ENCODE results near the gene TNNI3. TPM values are rescaled to one million over a fixed set of nuclear protein-coding genes. Genes with fewer than 3 reads are reported as not detected.
A peak's percentile ranks its signal among the peaks of the same experiment; 100 is the strongest.

TNNI3 gene
- polyA plus RNA-seq, 1 of the 3 experiments (the other 2 are of a cell fraction), result 11.4 TPM

DNA sequence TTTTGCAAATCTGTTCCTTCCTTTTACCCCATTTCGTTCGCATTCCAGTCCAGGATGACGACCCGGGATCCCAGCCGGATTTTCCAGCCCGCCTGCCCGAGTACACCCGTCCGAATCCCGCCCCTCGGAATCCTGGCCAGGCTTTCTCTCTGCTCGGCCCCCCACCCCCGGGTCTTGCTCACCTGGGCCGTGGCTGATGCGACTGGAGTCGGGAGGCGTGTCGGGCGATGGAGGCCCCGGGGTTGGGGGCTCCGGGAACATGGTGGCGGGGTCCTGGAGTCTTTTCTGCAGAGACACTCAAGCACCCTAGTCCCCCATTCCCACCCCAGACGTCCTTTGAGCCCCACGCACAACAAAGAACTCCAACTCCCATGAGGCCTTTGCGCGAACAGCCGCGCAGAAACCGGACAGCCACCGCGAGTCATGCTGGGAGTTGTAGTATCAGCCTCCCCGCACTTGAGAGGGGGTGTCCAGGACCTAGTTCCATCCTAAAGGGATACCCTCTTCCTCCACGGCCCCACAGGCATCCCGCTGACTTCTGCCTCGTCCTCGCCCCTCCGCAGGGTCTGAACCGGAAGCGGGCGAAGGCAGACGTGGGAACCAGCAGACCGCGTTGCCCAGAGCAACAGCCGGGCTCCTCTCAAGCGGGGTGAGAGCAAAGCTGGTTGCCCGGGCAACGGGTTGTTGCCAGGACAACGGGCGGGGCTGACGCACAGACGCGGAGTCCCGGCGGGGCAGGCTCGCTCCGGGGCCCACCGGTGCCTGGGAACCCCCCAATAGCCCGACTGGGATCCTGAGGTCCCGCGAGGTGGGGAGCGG, 21.5 kb upstream of the TNNI3 start:
- Histone ChIP-seq H3K79me2 (ENCODE audit: insufficient read depth) (no peaks in the 10 kb centered on the region), H3K9me2 (no peaks in the 10 kb centered on the region), H4K20me1 (ENCODE audit: insufficient read depth) (no peaks in the 10 kb centered on the region), H3F3A (replicated peaks; ENCODE audit: insufficient read depth) (no peaks in the 10 kb centered on the region), H3K27ac (ENCODE audit: low read depth in 2 of 2, low read length in 1 of 2) (peak overlapping the region in 1 of 2 experiments; percentile 77; a peak in 1 of 4 replicates), H3K9ac (peak overlapping the region; percentile 53; the same call in 1 of the 2 replicates), H3K27me3 (ENCODE audit: insufficient read depth) (peaks cover 29% of the 10 kb centered on the region), H3K4me2 (peak overlapping the region; percentile 83), H3K4me1 (ENCODE audit: control insufficient read depth in 1 of 2, insufficient read depth in 2 of 2, low read depth in 1 of 2, low read length in 1 of 2) (peaks cover 0 to 6% of the 10 kb centered on the region in 2 experiments; a peak in 1 of 4 replicates), H3K4me3 (ENCODE audit: low read depth in 2 of 2, low read length in 1 of 2) (peak overlapping the region; percentile 54 to 56), H3K9me3 (no peaks in the 10 kb centered on the region), H3K36me3 (replicated peaks in 1 of 2; ENCODE audit: control insufficient read depth in 1 of 2, insufficient read depth in 2 of 2, low read length in 1 of 2) (no peaks in the 10 kb centered on the region), H2AFZ (ENCODE audit: low read depth) (0 out of 2 replicates have a peak overlapping the region, but pooled peaks have one; percentile 57)
- ChIA-PET POLR2A (interaction anchor here (0.9 to 3.5 kb wide), 7 partner anchors 28 to 228 kb away, joined by 3 to 14 read pairs (median 5); partner anchors contain the start of genes BRSK1, PPP6R1, TMEM86B and UBE2S), CTCF (interaction anchor here (0.6 to 2.4 kb wide), 8 partner anchors 7 to 239 kb away, joined by 3 to 12 read pairs (median 4); partner anchors contain the start of gene DNAAF3)
- peak; percentile 97 for DNase-seq
- 8% methylated on average over 28 of the region's 61 CpGs for WGBS (ENCODE audit: low lambda C conversion rate)
- TF ChIP-seq RFX5 (IDR thresholded peaks at IDR 0.05; ENCODE audit: low read length) (peak; percentile 86), MXI1 (IDR thresholded peaks at IDR 0.05; ENCODE audit: low read depth, low read length) (peak; percentile 95), FOXM1 (IDR thresholded peaks at IDR 0.05; ENCODE audit: low read depth) (no peak), SIN3A (IDR thresholded peaks at IDR 0.05; ENCODE audit: borderline replicate concordance, low read depth, low read length) (0 out of 2 replicates have a peak, but pooled peaks have one; percentile 38), YY1 (IDR thresholded peaks at IDR 0.05; ENCODE audit: low read depth) (0 out of 2 replicates have a peak, but pooled peaks have one; percentile 10), CHD2 (IDR thresholded peaks at IDR 0.05; ENCODE audit: low read length, partially characterized antibody) (peak; percentile 8), RAD21 (IDR thresholded peaks at IDR 0.05; ENCODE audit: low read length) (peak; percentile 29), EP300 (IDR thresholded peaks at IDR 0.05; ENCODE audit: borderline replicate concordance in 1 of 2, low read depth in 1 of 2, low read length in 1 of 2) (peak in 1 of 2 experiments; percentile 29; a peak in 1 of 4 replicates)
- TF ChIP-seq, protein P1, sequence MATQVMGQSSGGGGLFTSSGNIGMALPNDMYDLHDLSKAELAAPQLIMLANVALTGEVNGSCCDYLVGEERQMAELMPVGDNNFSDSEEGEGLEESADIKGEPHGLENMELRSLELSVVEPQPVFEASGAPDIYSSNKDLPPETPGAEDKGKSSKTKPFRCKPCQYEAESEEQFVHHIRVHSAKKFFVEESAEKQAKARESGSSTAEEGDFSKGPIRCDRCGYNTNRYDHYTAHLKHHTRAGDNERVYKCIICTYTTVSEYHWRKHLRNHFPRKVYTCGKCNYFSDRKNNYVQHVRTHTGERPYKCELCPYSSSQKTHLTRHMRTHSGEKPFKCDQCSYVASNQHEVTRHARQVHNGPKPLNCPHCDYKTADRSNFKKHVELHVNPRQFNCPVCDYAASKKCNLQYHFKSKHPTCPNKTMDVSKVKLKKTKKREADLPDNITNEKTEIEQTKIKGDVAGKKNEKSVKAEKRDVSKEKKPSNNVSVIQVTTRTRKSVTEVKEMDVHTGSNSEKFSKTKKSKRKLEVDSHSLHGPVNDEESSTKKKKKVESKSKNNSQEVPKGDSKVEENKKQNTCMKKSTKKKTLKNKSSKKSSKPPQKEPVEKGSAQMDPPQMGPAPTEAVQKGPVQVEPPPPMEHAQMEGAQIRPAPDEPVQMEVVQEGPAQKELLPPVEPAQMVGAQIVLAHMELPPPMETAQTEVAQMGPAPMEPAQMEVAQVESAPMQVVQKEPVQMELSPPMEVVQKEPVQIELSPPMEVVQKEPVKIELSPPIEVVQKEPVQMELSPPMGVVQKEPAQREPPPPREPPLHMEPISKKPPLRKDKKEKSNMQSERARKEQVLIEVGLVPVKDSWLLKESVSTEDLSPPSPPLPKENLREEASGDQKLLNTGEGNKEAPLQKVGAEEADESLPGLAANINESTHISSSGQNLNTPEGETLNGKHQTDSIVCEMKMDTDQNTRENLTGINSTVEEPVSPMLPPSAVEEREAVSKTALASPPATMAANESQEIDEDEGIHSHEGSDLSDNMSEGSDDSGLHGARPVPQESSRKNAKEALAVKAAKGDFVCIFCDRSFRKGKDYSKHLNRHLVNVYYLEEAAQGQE (IDR thresholded peaks at IDR 0.05; ENCODE audit: low read depth, low read length), result peak; percentile 44; the same call in 1 of the 2 replicates
- TF ChIP-seq, protein P2, sequence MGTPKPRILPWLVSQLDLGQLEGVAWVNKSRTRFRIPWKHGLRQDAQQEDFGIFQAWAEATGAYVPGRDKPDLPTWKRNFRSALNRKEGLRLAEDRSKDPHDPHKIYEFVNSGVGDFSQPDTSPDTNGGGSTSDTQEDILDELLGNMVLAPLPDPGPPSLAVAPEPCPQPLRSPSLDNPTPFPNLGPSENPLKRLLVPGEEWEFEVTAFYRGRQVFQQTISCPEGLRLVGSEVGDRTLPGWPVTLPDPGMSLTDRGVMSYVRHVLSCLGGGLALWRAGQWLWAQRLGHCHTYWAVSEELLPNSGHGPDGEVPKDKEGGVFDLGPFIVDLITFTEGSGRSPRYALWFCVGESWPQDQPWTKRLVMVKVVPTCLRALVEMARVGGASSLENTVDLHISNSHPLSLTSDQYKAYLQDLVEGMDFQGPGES (IDR thresholded peaks at IDR 0.05; ENCODE audit: low read depth, low read length), result no peak

Measured in SK-N-SH (cell line).